ENCODE measurements around the gene CCDC7. TPM values are rescaled to one million over a fixed set of nuclear protein-coding genes. Genes with fewer than 3 reads are reported as not detected.

CCDC7 gene
- total RNA-seq, 2 donors from 2014 or later = 12.9 to 19.8 TPM

GRCh38 chr10:32426186-32426585, 19.8 kb upstream of the CCDC7 start:
- WGBS = 93% methylated on average over 2 of the region's 2 CpGs
- Histone ChIP-seq H3K27ac (no peak overlapping the region), H3K4me3 (no peak overlapping the region), H3K36me3 (no peaks in the 10 kb centered on the region), H3K4me1 (replicated peaks) (no peaks in the 10 kb centered on the region), H3K9me3 (no peaks in the 10 kb centered on the region), H3K27me3 (replicated peaks; ENCODE audit: insufficient read depth) (no peaks in the 10 kb centered on the region)
- no peak for DNase-seq (ENCODE audit: low spot score)
- intact Hi-C loops (cut with DNase I) = no loop called here
- no peak for TF ChIP-seq POLR2A (IDR thresholded peaks at IDR 0.05)

GRCh38 chr10:32433542-32433941, 12.4 kb upstream of the CCDC7 start:
- intact Hi-C loops (cut with DNase I) = no loop called here
- Histone ChIP-seq H3K27me3 (replicated peaks; ENCODE audit: insufficient read depth) (no peaks in the 10 kb centered on the region), H3K9me3 (no peaks in the 10 kb centered on the region), H3K4me1 (replicated peaks) (no peaks in the 10 kb centered on the region), H3K36me3 (no peaks in the 10 kb centered on the region), H3K4me3 (no peak overlapping the region), H3K27ac (no peak overlapping the region)
- TF ChIP-seq POLR2AphosphoS5 (IDR thresholded peaks at IDR 0.05) (no peak), POLR2A (IDR thresholded peaks at IDR 0.05) (no peak), CTCF (IDR thresholded peaks at IDR 0.05) (no peak)
- WGBS = 56% methylated on average over 1 of the region's 1 CpG
- DNase-seq (ENCODE audit: low spot score) = no peak

GRCh38 chr10:32436215-32436614, 9.7 kb upstream of the CCDC7 start:
- Histone ChIP-seq H3K9me3 (no peaks in the 10 kb centered on the region), H3K27ac (no peak overlapping the region)
- no peak for TF ChIP-seq POLR2AphosphoS5 (IDR thresholded peaks at IDR 0.05)

GRCh38 chr10:32437334-32437733, 8.6 kb upstream of the CCDC7 start:
- no peak overlapping the region for H3K27ac ChIP-seq
- H3K36me3 ChIP-seq = no peaks in the 10 kb centered on the region
- WGBS = 64% methylated on average over 2 of the region's 2 CpGs
- DNase-seq (ENCODE audit: low spot score) = no peak
- no peaks in the 10 kb centered on the region for H3K27me3 ChIP-seq (replicated peaks; ENCODE audit: insufficient read depth)
- intact Hi-C loops (cut with DNase I) = no loop called here
- no peak for TF ChIP-seq POLR2A (IDR thresholded peaks at IDR 0.05)
- no peak for TF ChIP-seq POLR2AphosphoS5 (IDR thresholded peaks at IDR 0.05)
- TF ChIP-seq CTCF (IDR thresholded peaks at IDR 0.05) = no peak
- no peak overlapping the region for H3K4me3 ChIP-seq
- H3K9me3 ChIP-seq = no peaks in the 10 kb centered on the region
- H3K4me1 ChIP-seq (replicated peaks) = no peaks in the 10 kb centered on the region

More at GRCh38 chr10:32436215-32436614, 9.7 kb upstream of the CCDC7 start:
- Histone ChIP-seq H3K36me3 (no peaks in the 10 kb centered on the region), H3K4me3 (no peak overlapping the region), H3K27me3 (replicated peaks; ENCODE audit: insufficient read depth) (no peaks in the 10 kb centered on the region), H3K4me1 (replicated peaks) (no peaks in the 10 kb centered on the region)
- DNase-seq (ENCODE audit: low spot score) = no peak
- intact Hi-C loops (cut with DNase I) = no loop called here

GRCh38 chr10:32445036-32445435, 904 bp upstream of the CCDC7 start:
- no peak overlapping the region for H3K4me3 ChIP-seq
- intact Hi-C loops (cut with DNase I) = loop anchor here (5.0 kb wide), 1 partner anchor 188 kb away; no protein-coding TSS in a partner anchor

More at GRCh38 chr10:32445036-32445435, 904 bp upstream of the CCDC7 start:
- Histone ChIP-seq H3K9me3 (no peaks in the 10 kb centered on the region), H3K36me3 (no peaks in the 10 kb centered on the region), H3K27me3 (replicated peaks; ENCODE audit: insufficient read depth) (no peaks in the 10 kb centered on the region), H3K27ac (no peak overlapping the region), H3K4me1 (replicated peaks) (no peaks in the 10 kb centered on the region)
- 98% methylated on average over 4 of the region's 4 CpGs for WGBS
- no peak for DNase-seq (ENCODE audit: low spot score)
- no peak for TF ChIP-seq POLR2A (IDR thresholded peaks at IDR 0.05)
- TF ChIP-seq CTCF (IDR thresholded peaks at IDR 0.05) = no peak
- TF ChIP-seq POLR2AphosphoS5 (IDR thresholded peaks at IDR 0.05) = no peak

All from prostate gland (tissue), 2 donors.